Measurements from ENCODE around the gene OTOS. TPM values are rescaled to one million over a fixed set of nuclear protein-coding genes. Genes with fewer than 3 reads are reported as not detected.

OTOS gene
- total and polyA plus RNA-seq, 2 donors (not counting 1 experiment from before 2014, with no cell fraction given): not detected

GRCh38 chr2:240179186-240179815 lies 38.8 kb upstream of the OTOS start:
- no peaks in the 10 kb centered on the region for H3K9me3 ChIP-seq (ENCODE audit: control extremely low read depth in 1 of 3, control insufficient read depth in 2 of 3, insufficient read depth in 1 of 3, low read length in 2 of 3)
- TF ChIP-seq CTCF (IDR thresholded peaks at IDR 0.05): no peak
- no peak for TF ChIP-seq EZH2 (IDR thresholded peaks at IDR 0.05; ENCODE audit: borderline replicate concordance, insufficient read depth, low read depth, low read length, poor library complexity, severe bottlenecking)
- H3K9me3 Mint-ChIP-seq (ENCODE audit: insufficient read depth): no peaks in the 10 kb centered on the region
- H3K9ac ChIP-seq (ENCODE audit: low read length): no peak overlapping the region
- DNase-seq (no peak), ATAC-seq (ENCODE audit: low read depth) (no peak)
- H3K4me2 ChIP-seq (replicated peaks; ENCODE audit: low read depth, low read length, poor library complexity, severe bottlenecking): no peak overlapping the region
- intact Hi-C loops (cut with micrococcal nuclease): no loop called here
- no peak overlapping the region for H3K4me3 ChIP-seq (ENCODE audit: control extremely low read depth in 1 of 5, extremely low read depth in 1 of 5, insufficient read depth in 1 of 5, low read depth in 2 of 5, low read length in 4 of 5)
- H3K27ac ChIP-seq (ENCODE audit: low read length in 2 of 2): no peak overlapping the region
- H3K79me2 ChIP-seq (ENCODE audit: control insufficient read depth, insufficient read depth, low read length): no peaks in the 10 kb centered on the region
- CTCF ChIA-PET: no interaction called here
- 79% methylated on average over 11 of the region's 11 CpGs for WGBS (ENCODE audit: insufficient coverage)
- no peak overlapping the region for H3K27ac Mint-ChIP-seq
- no peak overlapping the region for H3K4me3 Mint-ChIP-seq
- no peaks in the 10 kb centered on the region for H3K4me1 ChIP-seq (ENCODE audit: control insufficient read depth in 2 of 2, insufficient read depth in 2 of 2, low read length in 2 of 2)
- H3K4me1 Mint-ChIP-seq: no peaks in the 10 kb centered on the region
- POLR2A ChIA-PET: no interaction called here
- H3K36me3 ChIP-seq (replicated peaks in 1 of 2; ENCODE audit: control extremely low read depth in 1 of 2, control insufficient read depth in 1 of 2, extremely low read depth in 1 of 2, insufficient read depth in 2 of 2, low read length in 1 of 2): no peaks in the 10 kb centered on the region
- peaks cover 0 to 6% (median 0%) of the 10 kb centered on the region in 4 experiments for H3K27me3 ChIP-seq (replicated peaks in 1 of 4; ENCODE audit: control extremely low read depth in 1 of 4, control insufficient read depth in 3 of 4, insufficient read depth in 4 of 4, low read length in 3 of 4)
- no peak overlapping the region for H2AFZ ChIP-seq (ENCODE audit: insufficient read depth, low read depth, low read length, poor library complexity, severe bottlenecking)
- H3K27me3 Mint-ChIP-seq: peaks cover 24% of the 10 kb centered on the region
- no peaks in the 10 kb centered on the region for H4K20me1 ChIP-seq (ENCODE audit: control insufficient read depth, insufficient read depth, low read length, poor library complexity, severe bottlenecking)

GRCh38 chr2:240178564-240178963 lies 38.1 kb upstream of the OTOS start:
- intact Hi-C loops (cut with micrococcal nuclease): no loop called here
- H3K79me2 ChIP-seq (ENCODE audit: control insufficient read depth, insufficient read depth, low read length): no peaks in the 10 kb centered on the region
- no peaks in the 10 kb centered on the region for H3K4me1 ChIP-seq (ENCODE audit: control insufficient read depth in 2 of 2, insufficient read depth in 2 of 2, low read length in 2 of 2)
- H3K9me3 Mint-ChIP-seq (ENCODE audit: insufficient read depth): no peaks in the 10 kb centered on the region
- H3K9ac ChIP-seq (ENCODE audit: low read length): no peak overlapping the region
- ATAC-seq (ENCODE audit: low read depth) (no peak), DNase-seq (no peak)
- H4K20me1 ChIP-seq (ENCODE audit: control insufficient read depth, insufficient read depth, low read length, poor library complexity, severe bottlenecking): no peaks in the 10 kb centered on the region
- H3K4me3 ChIP-seq (ENCODE audit: control extremely low read depth in 1 of 5, extremely low read depth in 1 of 5, insufficient read depth in 1 of 5, low read depth in 2 of 5, low read length in 4 of 5): no peak overlapping the region
- H2AFZ ChIP-seq (ENCODE audit: insufficient read depth, low read depth, low read length, poor library complexity, severe bottlenecking): no peak overlapping the region
- H3K27me3 Mint-ChIP-seq: peaks cover 27% of the 10 kb centered on the region
- no peak for TF ChIP-seq CTCF (IDR thresholded peaks at IDR 0.05)
- TF ChIP-seq EZH2 (IDR thresholded peaks at IDR 0.05; ENCODE audit: borderline replicate concordance, insufficient read depth, low read depth, low read length, poor library complexity, severe bottlenecking): no peak
- H3K9me3 ChIP-seq (ENCODE audit: control extremely low read depth in 1 of 3, control insufficient read depth in 2 of 3, insufficient read depth in 1 of 3, low read length in 2 of 3): no peaks in the 10 kb centered on the region
- POLR2A ChIA-PET: no interaction called here
- H3K4me2 ChIP-seq (replicated peaks; ENCODE audit: low read depth, low read length, poor library complexity, severe bottlenecking): no peak overlapping the region
- H3K4me1 Mint-ChIP-seq: no peaks in the 10 kb centered on the region
- no peak overlapping the region for H3K4me3 Mint-ChIP-seq
- H3K27ac Mint-ChIP-seq: no peak overlapping the region
- CTCF ChIA-PET: no interaction called here
- H3K36me3 ChIP-seq (replicated peaks in 1 of 2; ENCODE audit: control extremely low read depth in 1 of 2, control insufficient read depth in 1 of 2, extremely low read depth in 1 of 2, insufficient read depth in 2 of 2, low read length in 1 of 2): no peaks in the 10 kb centered on the region
- peaks cover 0 to 6% (median 0%) of the 10 kb centered on the region in 4 experiments for H3K27me3 ChIP-seq (replicated peaks in 1 of 4; ENCODE audit: control extremely low read depth in 1 of 4, control insufficient read depth in 3 of 4, insufficient read depth in 4 of 4, low read length in 3 of 4)
- 90% methylated on average over 2 of the region's 3 CpGs for WGBS (ENCODE audit: insufficient coverage)
- H3K27ac ChIP-seq (ENCODE audit: low read length in 2 of 2): no peak overlapping the region
